HFFc6 (cell line): ENCODE data around the gene TMEM178B. TPM values are rescaled to one million over a fixed set of nuclear protein-coding genes. Genes with fewer than 3 reads are reported as not detected.
A peak's percentile ranks its signal among the peaks of the same experiment; 100 is the strongest.

ENCODE experiments used
- DNase-seq: peaks from one replicate; pipeline ENCODE4 v3.0.0-alpha.2; 2018
- H3K27ac Mint-ChIP-seq: 2 replicates; pipeline ENCODE4 v1.8.0; 2020; ENCODE audit warnings: mild to moderate bottlenecking, mixed read lengths
- H3K27me3 Mint-ChIP-seq: 2 replicates; pipeline ENCODE4 v1.8.0; 2021; ENCODE audit warnings: mild to moderate bottlenecking, moderate library complexity, mixed read lengths; ENCODE audit not compliant: insufficient read depth
- H3K36me3 Mint-ChIP-seq: 2 replicates; pipeline ENCODE4 v1.8.0; 2021; ENCODE audit warnings: low read depth, mixed read lengths
- H3K4me1 Mint-ChIP-seq: 2 replicates; pipeline ENCODE4 v1.8.0; 2020; ENCODE audit warnings: low read depth, mixed read lengths
- H3K4me3 Mint-ChIP-seq: 2 replicates; pipeline ENCODE4 v1.8.0; 2020; ENCODE audit warnings: mild to moderate bottlenecking, moderate library complexity, mixed read lengths
- H3K9me3 Mint-ChIP-seq: 2 replicates; pipeline ENCODE4 v1.8.0; 2020; ENCODE audit warnings: mild to moderate bottlenecking, mixed read lengths
- CTCF ChIP-seq: fragments of 200-600 bp; sonication (generic); IDR thresholded peaks from 2 replicates; pipeline ENCODE4 v1.5.0; 2021; ENCODE audit warnings: antibody characterized with exemption, mild to moderate bottlenecking
- total RNA-seq, 6 experiments: library from RNA; stranded (reverse); fragmentation: NEBNext Ultra II Directional; extraction: Animal tissue kit (Norgen Biotek cat#: 25700); gene quantifications; 2 replicates in 1 of 6; 3 replicates in 5 of 6; pipeline ENCODE4 v1.2.3, GENCODE V29; 2021

The TMEM178B gene
- total RNA-seq, 6 experiments from 2014 or later: 2.8 to 8.4 (median 6.6) TPM

GRCh38 chr7:141268614-141269013 is 194.8 kb downstream of the TMEM178B start:
- Mint-ChIP-seq H3K27ac (no peak overlapping the region), H3K4me1 (no peaks in the 10 kb centered on the region), H3K4me3 (no peak overlapping the region), H3K9me3 (peaks cover 7% of the 10 kb centered on the region), H3K27me3 (no peaks in the 10 kb centered on the region; the same call in 1 of the 2 replicates), H3K36me3 (no peaks in the 10 kb centered on the region)
- DNase-seq: no peak
- TF ChIP-seq CTCF: no peak

DNA sequence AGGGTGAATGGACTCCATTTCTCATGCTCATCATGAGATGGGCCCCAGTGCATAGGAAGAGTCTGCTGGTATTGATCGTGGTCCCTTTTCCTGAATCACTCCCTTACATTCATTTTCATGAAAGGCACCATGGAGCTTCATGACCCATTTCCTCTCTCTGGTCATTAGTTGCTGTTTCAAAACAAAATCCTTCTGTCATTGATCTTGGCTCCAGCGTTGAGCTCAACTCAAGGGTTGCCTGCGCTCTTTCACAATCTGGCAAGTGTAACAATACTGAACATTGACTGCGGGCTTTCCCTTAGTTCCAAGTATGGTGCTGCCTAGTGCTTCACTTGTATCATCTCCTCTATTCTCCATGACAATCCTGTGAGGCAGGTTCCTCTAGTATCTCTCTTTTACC is 197.6 kb downstream of the TMEM178B start:
- Mint-ChIP-seq H3K27me3 (no peaks in the 10 kb centered on the region; the same call in 1 of the 2 replicates), H3K36me3 (no peaks in the 10 kb centered on the region), H3K27ac (no peak overlapping the region)

DNA sequence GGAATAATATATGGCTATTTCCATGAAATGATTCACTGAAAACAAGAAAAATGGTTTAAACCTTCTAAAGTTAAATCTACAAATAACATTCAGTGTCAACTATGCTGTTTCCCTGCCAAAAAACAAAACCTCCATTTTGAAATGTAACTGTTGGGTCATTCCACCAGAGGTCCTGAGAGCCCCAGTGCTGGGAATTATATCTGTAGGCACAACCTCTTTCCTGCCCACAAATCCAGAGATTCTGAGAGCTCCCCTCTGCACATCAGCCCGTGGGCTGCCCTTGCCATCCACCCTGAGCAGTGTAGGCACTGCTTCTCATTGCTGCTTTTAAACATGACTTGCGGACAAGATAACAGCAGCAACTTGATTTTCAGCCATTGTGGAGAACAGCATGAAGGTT is 198.6 kb downstream of the TMEM178B start:
- Mint-ChIP-seq H3K27ac (no peak overlapping the region), H3K9me3 (peaks cover 5% of the 10 kb centered on the region; the same call in 1 of the 2 replicates)

More for the DNA sequence above, 197.6 kb downstream of the TMEM178B start:
- Mint-ChIP-seq H3K4me3 (no peak overlapping the region), H3K4me1 (peaks cover 7% of the 10 kb centered on the region; the same call in 1 of the 2 replicates), H3K9me3 (peaks cover 5% of the 10 kb centered on the region; the same call in 1 of the 2 replicates)
- DNase-seq: no peak
- TF ChIP-seq CTCF: no peak

GRCh38 chr7:141275350-141275749 is 201.5 kb downstream of the TMEM178B start:
- TF ChIP-seq CTCF: no peak
- no peak overlapping the region for H3K4me3 Mint-ChIP-seq
- H3K27me3 Mint-ChIP-seq: peaks cover 2% of the 10 kb centered on the region; the same call in 1 of the 2 replicates
- peaks cover 5% of the 10 kb centered on the region; the same call in 1 of the 2 replicates for H3K9me3 Mint-ChIP-seq
- H3K4me1 Mint-ChIP-seq: peaks cover 8% of the 10 kb centered on the region; the same call in 1 of the 2 replicates
- DNase-seq: no peak
- no peaks in the 10 kb centered on the region for H3K36me3 Mint-ChIP-seq
- H3K27ac Mint-ChIP-seq: no peak overlapping the region

More for the DNA sequence above, 198.6 kb downstream of the TMEM178B start:
- Mint-ChIP-seq H3K4me3 (no peak overlapping the region), H3K4me1 (peaks cover 8% of the 10 kb centered on the region; the same call in 1 of the 2 replicates), H3K27me3 (no peaks in the 10 kb centered on the region; the same call in 1 of the 2 replicates), H3K36me3 (no peaks in the 10 kb centered on the region)
- no peak for TF ChIP-seq CTCF
- DNase-seq: no peak

GRCh38 chr7:141276031-141276430 is 202.2 kb downstream of the TMEM178B start:
- Mint-ChIP-seq H3K4me1 (peaks cover 8% of the 10 kb centered on the region; the same call in 1 of the 2 replicates), H3K27me3 (peaks cover 2% of the 10 kb centered on the region; the same call in 1 of the 2 replicates), H3K36me3 (no peaks in the 10 kb centered on the region), H3K9me3 (peaks cover 5% of the 10 kb centered on the region; the same call in 1 of the 2 replicates), H3K27ac (no peak overlapping the region), H3K4me3 (no peak overlapping the region)
- no peak for TF ChIP-seq CTCF
- peak; percentile 13 for DNase-seq
